GM13977 (cell line): ENCODE results near the gene PIK3C2B.

ENCODE experiments used
- DNase-seq: peaks from one replicate; pipeline ENCODE4 v3.0.0; 2012; ENCODE audit warnings: low spot score
- in situ Hi-C: fragments of 300-500 bp; cut with MboI; formaldehyde crosslinking; loops from one replicate; pipeline ENCODE4 v1.12.0; 2022; ENCODE audit warnings: low sequenced_read_pairs, low pct_unique_long_range_greater_than_20kb, mixed read lengths, inconsistent platforms; ENCODE audit not compliant: unreplicated experiment
- TF ChIP-seq, protein P1 (sequence below): IDR thresholded peaks from 2 replicates; pipeline ENCODE4 v1.5.1; 2012; ENCODE audit warnings: mild to moderate bottlenecking, control low read depth; ENCODE audit not compliant: insufficient read depth; ENCODE audit errors: extremely low read depth, missing control alignments

PIK3C2B gene

DNA sequence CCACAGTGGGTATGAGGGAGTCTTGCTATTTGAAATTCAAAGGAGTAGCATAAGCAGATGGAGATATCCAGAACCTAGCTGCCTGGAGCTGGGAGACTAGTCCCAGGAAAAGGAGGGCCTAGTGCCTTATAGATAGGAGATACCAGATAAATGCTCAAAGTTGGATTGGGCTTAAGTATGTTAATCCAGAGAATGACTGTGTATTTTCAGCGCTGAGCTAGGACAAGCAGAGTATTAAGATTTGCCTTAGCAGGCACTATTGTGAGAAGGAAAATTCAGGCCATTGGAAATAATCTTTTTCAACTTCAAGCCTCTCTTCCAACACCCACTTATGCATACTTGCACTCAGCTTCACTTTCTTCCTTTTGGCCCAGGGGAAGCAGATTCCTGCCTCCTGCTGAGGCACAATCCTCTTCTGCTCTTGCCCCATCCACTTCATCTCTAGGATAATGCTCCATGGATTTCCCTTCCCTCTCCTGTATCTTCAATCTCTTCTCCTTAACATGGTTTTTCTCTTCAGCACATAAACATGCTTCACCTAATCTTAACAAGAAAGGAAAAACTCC is 21.1 kb downstream of the PIK3C2B start:
- TF ChIP-seq, protein P1, sequence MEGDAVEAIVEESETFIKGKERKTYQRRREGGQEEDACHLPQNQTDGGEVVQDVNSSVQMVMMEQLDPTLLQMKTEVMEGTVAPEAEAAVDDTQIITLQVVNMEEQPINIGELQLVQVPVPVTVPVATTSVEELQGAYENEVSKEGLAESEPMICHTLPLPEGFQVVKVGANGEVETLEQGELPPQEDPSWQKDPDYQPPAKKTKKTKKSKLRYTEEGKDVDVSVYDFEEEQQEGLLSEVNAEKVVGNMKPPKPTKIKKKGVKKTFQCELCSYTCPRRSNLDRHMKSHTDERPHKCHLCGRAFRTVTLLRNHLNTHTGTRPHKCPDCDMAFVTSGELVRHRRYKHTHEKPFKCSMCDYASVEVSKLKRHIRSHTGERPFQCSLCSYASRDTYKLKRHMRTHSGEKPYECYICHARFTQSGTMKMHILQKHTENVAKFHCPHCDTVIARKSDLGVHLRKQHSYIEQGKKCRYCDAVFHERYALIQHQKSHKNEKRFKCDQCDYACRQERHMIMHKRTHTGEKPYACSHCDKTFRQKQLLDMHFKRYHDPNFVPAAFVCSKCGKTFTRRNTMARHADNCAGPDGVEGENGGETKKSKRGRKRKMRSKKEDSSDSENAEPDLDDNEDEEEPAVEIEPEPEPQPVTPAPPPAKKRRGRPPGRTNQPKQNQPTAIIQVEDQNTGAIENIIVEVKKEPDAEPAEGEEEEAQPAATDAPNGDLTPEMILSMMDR = no peak

DNA sequence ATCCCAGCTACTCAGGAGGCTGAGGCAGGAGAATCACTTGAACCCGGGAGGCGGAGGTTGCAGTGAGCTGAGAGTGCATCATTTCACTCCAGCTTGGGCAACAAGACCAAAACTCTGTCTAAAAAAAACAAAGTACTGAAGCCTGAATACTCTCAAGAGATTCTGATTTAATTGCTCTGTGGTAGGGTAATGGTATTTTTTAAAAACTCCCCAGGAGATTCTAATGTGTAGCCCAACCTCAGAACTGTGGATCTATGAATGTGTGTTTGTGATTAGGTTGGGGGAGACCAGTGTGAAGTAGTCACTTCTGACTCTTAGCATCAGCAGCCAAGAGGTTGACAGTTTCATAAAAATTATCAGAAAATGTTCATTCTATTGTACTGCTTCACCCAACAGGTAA is 21.9 kb downstream of the PIK3C2B start:
- in situ Hi-C loops = no loop called here
- no peak for DNase-seq
- TF ChIP-seq, protein P1 = no peak

More for the DNA sequence above, 21.1 kb downstream of the PIK3C2B start:
- in situ Hi-C loops = no loop called here
- DNase-seq = no peak

DNA sequence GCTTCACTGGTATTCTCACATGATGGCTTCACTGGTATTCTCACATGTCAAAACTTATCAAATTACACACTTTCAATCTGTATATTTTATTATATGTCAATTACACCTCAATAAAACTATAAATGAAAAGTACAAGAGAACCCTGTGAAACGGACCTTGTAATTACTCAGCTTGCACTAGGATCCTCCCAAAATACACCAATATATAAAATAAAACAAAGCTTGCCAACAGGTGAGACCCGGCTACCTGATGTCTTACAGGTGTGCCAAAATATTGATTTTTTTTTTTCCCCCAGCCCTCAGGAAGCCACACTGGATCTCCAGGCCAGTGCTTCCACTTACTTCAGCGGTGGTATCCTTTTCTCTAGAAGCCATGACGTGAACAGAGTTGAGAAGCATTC is 22.9 kb downstream of the PIK3C2B start:
- no peak for DNase-seq
- in situ Hi-C loops = no loop called here
- TF ChIP-seq, protein P1 = no peak

DNA sequence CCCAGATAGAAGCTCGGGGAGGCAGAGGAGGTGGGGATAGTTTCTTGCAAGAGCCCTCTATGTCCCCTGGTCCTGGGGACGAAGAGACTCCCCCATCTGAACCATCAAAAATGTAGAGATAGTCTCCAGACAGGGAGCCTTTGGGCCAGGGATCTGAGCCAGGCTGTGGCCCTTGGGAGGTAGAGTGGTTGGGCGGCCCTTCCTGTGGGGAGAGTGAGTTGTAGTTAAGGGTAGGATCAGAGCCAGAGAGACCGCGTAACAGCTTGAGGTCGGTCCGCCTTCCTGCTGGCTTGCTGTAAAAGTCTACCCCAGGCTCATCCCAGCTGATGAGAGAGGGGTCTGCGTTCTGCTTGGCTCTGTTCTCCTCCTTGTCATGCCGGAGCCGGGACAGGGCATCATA is 25.3 kb downstream of the PIK3C2B start:
- no peak for DNase-seq
- in situ Hi-C loops = no loop called here
- TF ChIP-seq, protein P1 = no peak

DNA sequence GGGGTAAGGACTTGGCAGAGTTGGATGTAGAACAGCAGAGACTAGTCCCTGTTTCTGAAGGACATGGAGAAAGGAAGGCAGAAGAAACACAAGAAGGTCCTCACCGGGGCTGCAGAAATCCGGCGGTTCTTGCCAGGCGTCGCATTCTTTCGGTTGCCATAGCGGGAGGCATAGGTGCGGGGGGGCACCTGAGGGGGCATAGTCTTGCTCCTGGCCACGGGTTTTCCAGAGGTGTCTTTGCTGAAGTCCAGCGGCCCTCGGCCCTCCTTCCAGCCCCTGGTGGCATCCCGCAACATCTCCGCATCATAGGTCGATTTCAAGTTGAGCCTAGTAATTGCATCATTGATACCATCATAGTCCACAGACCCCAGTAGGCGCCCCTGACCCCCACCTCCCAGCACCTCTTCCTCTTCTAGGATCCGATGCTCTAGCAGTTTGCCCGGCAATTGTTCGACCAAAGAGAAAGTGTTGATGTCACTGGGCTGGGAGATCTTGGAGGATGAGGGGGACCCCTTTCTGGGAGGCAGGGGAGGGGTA is 25.8 kb downstream of the PIK3C2B start:
- TF ChIP-seq, protein P1 = no peak
- in situ Hi-C loops = no loop called here
- DNase-seq = no peak

DNA sequence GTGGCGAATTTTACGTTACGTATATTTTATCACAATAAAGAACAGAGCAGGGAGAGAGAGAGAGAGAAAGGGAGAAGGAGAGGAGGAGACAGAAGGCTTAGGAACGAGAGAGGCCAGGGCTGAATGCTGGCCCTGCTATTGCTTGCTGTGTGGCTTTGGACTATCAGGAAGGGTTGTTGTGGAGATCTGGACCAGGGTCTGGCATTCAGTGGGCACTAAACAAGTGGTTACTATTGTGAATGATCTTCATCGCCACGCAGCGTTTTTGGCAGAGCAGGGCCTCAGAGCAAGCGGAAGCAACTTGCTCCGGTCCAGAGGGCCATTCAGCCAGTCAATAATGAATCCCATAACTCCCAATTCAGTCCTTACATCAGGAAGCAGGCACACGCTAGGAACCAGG is 26.4 kb downstream of the PIK3C2B start:
- DNase-seq = no peak
- in situ Hi-C loops = no loop called here
- TF ChIP-seq, protein P1 = no peak
